CD8-positive, alpha-beta memory T cell (primary cell): ENCODE results near the gene MOB3B. TPM values are rescaled to one million over a fixed set of nuclear protein-coding genes. Genes with fewer than 3 reads are reported as not detected.
A peak's percentile ranks its signal among the peaks of the same experiment; 100 is the strongest.

Source experiments
- CTCF ChIA-PET: fragments of 350-600 bp; sonication (Branson Sonifier 250); formaldehyde crosslinking; loops from one replicate; lab custom pipeline; 2021; ENCODE audit warnings: antibody characterized with exemption; lab: Charles Lee
- POLR2A ChIA-PET: fragments of 350-600 bp; sonication (Branson Sonifier 250); formaldehyde crosslinking; loops from one replicate; lab custom pipeline; 2021; ENCODE audit warnings: antibody characterized with exemption; lab: Charles Lee
- DNase-seq, 5 donors: peaks; one replicate each; pipeline versions ENCODE4 v3.0.0 to v3.0.0-alpha.2; 2020 to 2022; ENCODE audit warnings: mixed read lengths in 1 of 5
- H3K27ac ChIP-seq: one replicate; pipeline ENCODE4 v1.7.0; 2013; ENCODE audit warnings: low read depth, mild to moderate bottlenecking, low read length, moderate library complexity
- H3K27me3 ChIP-seq: 2 replicates; pipeline ENCODE4 v1.7.0; 2013; ENCODE audit warnings: low read length, mild to moderate bottlenecking; ENCODE audit not compliant: insufficient read depth, poor library complexity, severe bottlenecking
- H3K36me3 ChIP-seq: 2 replicates; pipeline ENCODE4 v1.7.0; 2013; ENCODE audit warnings: mild to moderate bottlenecking, low read length, moderate library complexity; ENCODE audit not compliant: insufficient read depth
- H3K4me1 ChIP-seq: 2 replicates; pipeline ENCODE4 v1.7.0; 2013; ENCODE audit warnings: mild to moderate bottlenecking, low read length, moderate library complexity; ENCODE audit not compliant: insufficient read depth
- H3K4me3 ChIP-seq: 2 replicates; pipeline ENCODE4 v1.7.0; 2013; ENCODE audit warnings: mild to moderate bottlenecking, low read length
- H3K9me3 ChIP-seq: 2 replicates; pipeline ENCODE4 v1.7.0; 2013; ENCODE audit warnings: mild to moderate bottlenecking, low read length
- H3K27ac Mint-ChIP-seq, 8 donors: one replicate each; pipeline ENCODE4 v1.8.0; 2020 to 2021; ENCODE audit warnings: mixed read lengths in 8 of 8, mild to moderate bottlenecking in 6 of 8, inconsistent platforms in 3 of 8, moderate library complexity in 3 of 8
- H3K27me3 Mint-ChIP-seq, 2 donors: one replicate each; pipeline ENCODE4 v1.8.0; 2020 to 2021; ENCODE audit warnings: mixed read lengths in 2 of 2, mild to moderate bottlenecking in 1 of 2, moderate library complexity in 1 of 2
- H3K36me3 Mint-ChIP-seq, 3 donors: one replicate each; pipeline ENCODE4 v1.8.0; 2020 to 2021; ENCODE audit warnings: mixed read lengths in 3 of 3, inconsistent platforms in 1 of 3, mild to moderate bottlenecking in 1 of 3
- H3K4me1 Mint-ChIP-seq, 3 donors: one replicate each; pipeline ENCODE4 v1.8.0; 2020 to 2021; ENCODE audit warnings: mixed read lengths in 3 of 3, inconsistent platforms in 1 of 3, mild to moderate bottlenecking in 1 of 3
- H3K4me3 Mint-ChIP-seq, 7 donors: one replicate each; pipeline ENCODE4 v1.8.0; 2020 to 2021; ENCODE audit warnings: mixed read lengths in 7 of 7, mild to moderate bottlenecking in 6 of 7, moderate library complexity in 4 of 7, inconsistent platforms in 2 of 7
- H3K9me3 Mint-ChIP-seq, 5 donors: one replicate each; pipeline ENCODE4 v1.8.0; 2020 to 2022; ENCODE audit warnings: mixed read lengths in 5 of 5, mild to moderate bottlenecking in 3 of 5, moderate library complexity in 2 of 5, inconsistent platforms in 1 of 5
- polyA plus RNA-seq: library from polyadenylated mRNA; unstranded; fragments of 300-500 nt; fragmentation: Illumina TruSeq; gene quantifications from one replicate; pipeline ENCODE4 v1.2.3, GENCODE V29; 2021
- total RNA-seq, 2 experiments: library from RNA; stranded (reverse); gene quantifications; one replicate each; pipeline ENCODE4 v1.2.3, GENCODE V29; 2021

Gene MOB3B
- total and polyA plus RNA-seq, 3 experiments from 2014 or later, result 0.07 to 0.29 (median 0.20) TPM

- ChIA-PET CTCF (no interaction called here), POLR2A (no interaction called here)
- no peak overlapping the region for H3K4me3 ChIP-seq
- no peaks in the 10 kb centered on the region for H3K4me1 ChIP-seq
- Mint-ChIP-seq H3K27me3 (peaks cover 0 to 2% of the 10 kb centered on the region in 2 donors), H3K9me3 (no peaks in the 10 kb centered on the region), H3K4me1 (peaks cover 2 to 8% (median 3%) of the 10 kb centered on the region in 3 donors), H3K4me3 (no peak overlapping the region), H3K36me3 (no peaks in the 10 kb centered on the region), H3K27ac (peak overlapping the region in 1 of 8 donors; percentile 7)
- H3K27me3 ChIP-seq, result no peaks in the 10 kb centered on the region
- H3K9me3 ChIP-seq, result no peaks in the 10 kb centered on the region
- DNase-seq, result no peak
- H3K36me3 ChIP-seq, result no peaks in the 10 kb centered on the region
- H3K27ac ChIP-seq, result no peak overlapping the region
These were observed 100.2 kb downstream of the MOB3B start for GRCh38 chr9:27429436-27429835.

GRCh38 chr9:27428551-27428950 is 101.1 kb downstream of the MOB3B start:
- Histone ChIP-seq H3K27me3 (no peaks in the 10 kb centered on the region), H3K36me3 (no peaks in the 10 kb centered on the region)
- peak overlapping the region in 1 of 8 donors; percentile 38 for H3K27ac Mint-ChIP-seq

GRCh38 chr9:27427272-27427643 is 102.4 kb downstream of the MOB3B start:
- H3K9me3 ChIP-seq, result no peaks in the 10 kb centered on the region
- no peak overlapping the region for H3K27ac ChIP-seq
- no peaks in the 10 kb centered on the region for H3K27me3 ChIP-seq
- ChIA-PET POLR2A (no interaction called here), CTCF (no interaction called here)
- no peak for DNase-seq
- H3K4me1 ChIP-seq, result no peaks in the 10 kb centered on the region
- Mint-ChIP-seq H3K27me3 (peaks cover 0 to 2% of the 10 kb centered on the region in 2 donors), H3K4me1 (peaks cover under 1 to 4% (median under 1%) of the 10 kb centered on the region in 3 donors), H3K36me3 (no peaks in the 10 kb centered on the region), H3K9me3 (no peaks in the 10 kb centered on the region), H3K27ac (no peak overlapping the region), H3K4me3 (no peak overlapping the region)
- H3K4me3 ChIP-seq, result no peak overlapping the region
- H3K36me3 ChIP-seq, result no peaks in the 10 kb centered on the region

More at GRCh38 chr9:27428551-27428950, 101.1 kb downstream of the MOB3B start:
- ChIA-PET POLR2A (no interaction called here), CTCF (no interaction called here)
- peaks cover 2 to 8% (median 3%) of the 10 kb centered on the region in 3 donors for H3K4me1 Mint-ChIP-seq
- Histone ChIP-seq H3K4me1 (no peaks in the 10 kb centered on the region), H3K4me3 (no peak overlapping the region), H3K27ac (no peak overlapping the region), H3K9me3 (no peaks in the 10 kb centered on the region)
- H3K36me3 Mint-ChIP-seq, result no peaks in the 10 kb centered on the region
- peaks cover 0 to 2% of the 10 kb centered on the region in 2 donors for H3K27me3 Mint-ChIP-seq
- H3K9me3 Mint-ChIP-seq, result no peaks in the 10 kb centered on the region
- no peak overlapping the region for H3K4me3 Mint-ChIP-seq
- DNase-seq, result no peak

- DNase-seq, result no peak
- CTCF ChIA-PET, result no interaction called here
- Mint-ChIP-seq H3K4me3 (no peak overlapping the region), H3K27ac (no peak overlapping the region), H3K27me3 (peaks cover 0 to 2% of the 10 kb centered on the region in 2 donors), H3K9me3 (no peaks in the 10 kb centered on the region), H3K36me3 (no peaks in the 10 kb centered on the region), H3K4me1 (no peaks in the 10 kb centered on the region)
- H3K36me3 ChIP-seq, result no peaks in the 10 kb centered on the region
- no peaks in the 10 kb centered on the region for H3K9me3 ChIP-seq
- no peaks in the 10 kb centered on the region for H3K27me3 ChIP-seq
- H3K27ac ChIP-seq, result no peak overlapping the region
- POLR2A ChIA-PET, result no interaction called here
- no peak overlapping the region for H3K4me3 ChIP-seq
- H3K4me1 ChIP-seq, result no peaks in the 10 kb centered on the region
These were observed 102.9 kb downstream of the MOB3B start for GRCh38 chr9:27426511-27427271.

- Histone ChIP-seq H3K27ac (no peak overlapping the region), H3K9me3 (no peaks in the 10 kb centered on the region), H3K36me3 (no peaks in the 10 kb centered on the region), H3K27me3 (no peaks in the 10 kb centered on the region), H3K4me3 (no peak overlapping the region), H3K4me1 (no peaks in the 10 kb centered on the region)
- ChIA-PET CTCF (no interaction called here), POLR2A (no interaction called here)
- H3K4me1 Mint-ChIP-seq, result no peaks in the 10 kb centered on the region
- H3K27me3 Mint-ChIP-seq, result peaks cover 0 to 2% of the 10 kb centered on the region in 2 donors
- H3K4me3 Mint-ChIP-seq, result no peak overlapping the region
- no peaks in the 10 kb centered on the region for H3K9me3 Mint-ChIP-seq
- no peak for DNase-seq
- H3K27ac Mint-ChIP-seq, result no peak overlapping the region
- no peaks in the 10 kb centered on the region for H3K36me3 Mint-ChIP-seq
These were observed 103.6 kb downstream of the MOB3B start for GRCh38 chr9:27425827-27426510.

GRCh38 chr9:27423915-27424710 is 105.5 kb downstream of the MOB3B start:
- H3K9me3 Mint-ChIP-seq, result peaks cover 0 to 3% (median 0%) of the 10 kb centered on the region in 5 donors
- Histone ChIP-seq H3K4me1 (no peaks in the 10 kb centered on the region), H3K27ac (no peak overlapping the region), H3K27me3 (no peaks in the 10 kb centered on the region), H3K9me3 (no peaks in the 10 kb centered on the region), H3K36me3 (no peaks in the 10 kb centered on the region), H3K4me3 (no peak overlapping the region)
- no peak overlapping the region for H3K27ac Mint-ChIP-seq
- no peak for DNase-seq
- POLR2A ChIA-PET, result no interaction called here
- H3K4me3 Mint-ChIP-seq, result no peak overlapping the region
- no peaks in the 10 kb centered on the region for H3K36me3 Mint-ChIP-seq
- peaks cover 0 to 2% of the 10 kb centered on the region in 2 donors for H3K27me3 Mint-ChIP-seq
- CTCF ChIA-PET, result no interaction called here
- no peaks in the 10 kb centered on the region for H3K4me1 Mint-ChIP-seq

- H3K4me1 Mint-ChIP-seq, result no peaks in the 10 kb centered on the region
- H3K27me3 Mint-ChIP-seq, result no peaks in the 10 kb centered on the region
- CTCF ChIA-PET, result no interaction called here
- DNase-seq, result no peak
- Histone ChIP-seq H3K4me1 (no peaks in the 10 kb centered on the region), H3K27ac (no peak overlapping the region), H3K9me3 (no peaks in the 10 kb centered on the region), H3K36me3 (no peaks in the 10 kb centered on the region), H3K27me3 (no peaks in the 10 kb centered on the region), H3K4me3 (no peak overlapping the region)
- peaks cover 0 to 9% (median 0%) of the 10 kb centered on the region in 5 donors for H3K9me3 Mint-ChIP-seq
- H3K36me3 Mint-ChIP-seq, result no peaks in the 10 kb centered on the region
- POLR2A ChIA-PET, result no interaction called here
- H3K4me3 Mint-ChIP-seq, result no peak overlapping the region
- no peak overlapping the region for H3K27ac Mint-ChIP-seq
These were observed 107.3 kb downstream of the MOB3B start for GRCh38 chr9:27422279-27422834.
